Right lobe of liver (tissue), 6 donors: ENCODE measurements around the gene P2RY2. TPM values are rescaled to one million over a fixed set of nuclear protein-coding genes. Genes with fewer than 3 reads are reported as not detected.

Source experiments
- ATAC-seq, 4 donors: fragments of 200-7000 bp; cut with Tn5 transposase; one replicate each; pipeline ENCODE4 v1.9.1; 2020; ENCODE audit warnings: mild to moderate bottlenecking in 4 of 4, moderate library complexity in 4 of 4
- DNase-seq, 3 donors: peaks; one replicate each; pipeline ENCODE4 v3.0.0-alpha.2; 2020
- H3K27ac ChIP-seq, 3 donors: fragments of 200-600 bp; one replicate each; pipeline ENCODE4 v1.8.0; 2022
- H3K27me3 ChIP-seq, 2 donors: fragments of 200-600 bp; one replicate each; pipeline ENCODE4 v1.8.0; 2022
- H3K36me3 ChIP-seq, 4 donors: fragments of 200-600 bp; sonication (generic) in 1 of 4; one replicate each; pipeline versions ENCODE4 v1.5.1 to v1.8.0; 2017 to 2022; ENCODE audit warnings: control low read depth in 1 of 4
- H3K4me1 ChIP-seq, 4 donors: fragments of 200-600 bp; sonication (generic) in 1 of 4; one replicate each; pipeline versions ENCODE4 v1.5.1 to v1.8.0; 2017 to 2022; ENCODE audit warnings: control low read depth in 1 of 4
- H3K4me3 ChIP-seq, 3 donors: fragments of 200-600 bp; one replicate each; pipeline ENCODE4 v1.8.0; 2022
- H3K9me3 ChIP-seq, 4 donors: fragments of 200-600 bp; sonication (generic) in 1 of 4; one replicate each; pipeline versions ENCODE4 v1.5.1 to v1.8.0; 2017 to 2022; ENCODE audit warnings: control low read depth in 1 of 4
- POLR2A ChIP-seq: fragments of 450-650 bp; IDR thresholded peaks from one replicate; pipeline ENCODE4 v1.6.1; 2017; ENCODE audit warnings: antibody characterized with exemption, mild to moderate bottlenecking
- WGBS: methylation state at CpG from one replicate; pipeline ENCODE4 v1.1.6; 2018; ENCODE audit warnings: low coverage, low lambda C conversion rate; ENCODE audit not compliant: insufficient coverage; ENCODE audit errors: missing lambda C conversion rate; 5-methylcytosine and 5-hydroxymethylcytosine counted together
- intact Hi-C, 2 donors: fragments of 100-400 bp; cut with DNase I; formaldehyde crosslinking; loops; one replicate each; pipeline versions ENCODE4 v1.11.2 to v1.14.1; 2022
- total RNA-seq, 6 experiments: library from RNA; depleted of rRNA in 2 of 6; stranded (reverse); fragments of >200 nt in 2 of 6; fragmentation: NEBNext Ultra II Directional in 3 of 6; extraction: Animal tissue kit (Norgen Biotek cat#: 25700) in 3 of 6; gene quantifications; one replicate each; pipeline versions ENCODE4 v1.1.0 to v1.2.4, GENCODE V29; 2016 to 2023
- TF ChIP-seq, protein P1 (sequence below), 4 donors: fragments of 200-600 bp in 3 of 4; fragments of 450-650 bp in 1 of 4; IDR thresholded peaks; one replicate each; pipeline versions ENCODE4 v1.5.1 to v1.8.0; 2016 to 2022; ENCODE audit warnings: antibody characterized with exemption in 4 of 4, mild to moderate bottlenecking in 2 of 4
- donor health status: DM: no; HTN: yes; CAD: no.
- donor health status: DM: no; HTN: no; CAD: no.
- donor health status: DM: no; HTN: no; CAD: no.
- donor health status: DM: no; HTN: yes; CAD: no.
- donor health status: DM: no; HTN: yes; CAD: no.

Gene P2RY2
- total RNA-seq, 6 experiments from 2014 or later, result 2.6 to 5.1 (median 3.5) TPM

DNA sequence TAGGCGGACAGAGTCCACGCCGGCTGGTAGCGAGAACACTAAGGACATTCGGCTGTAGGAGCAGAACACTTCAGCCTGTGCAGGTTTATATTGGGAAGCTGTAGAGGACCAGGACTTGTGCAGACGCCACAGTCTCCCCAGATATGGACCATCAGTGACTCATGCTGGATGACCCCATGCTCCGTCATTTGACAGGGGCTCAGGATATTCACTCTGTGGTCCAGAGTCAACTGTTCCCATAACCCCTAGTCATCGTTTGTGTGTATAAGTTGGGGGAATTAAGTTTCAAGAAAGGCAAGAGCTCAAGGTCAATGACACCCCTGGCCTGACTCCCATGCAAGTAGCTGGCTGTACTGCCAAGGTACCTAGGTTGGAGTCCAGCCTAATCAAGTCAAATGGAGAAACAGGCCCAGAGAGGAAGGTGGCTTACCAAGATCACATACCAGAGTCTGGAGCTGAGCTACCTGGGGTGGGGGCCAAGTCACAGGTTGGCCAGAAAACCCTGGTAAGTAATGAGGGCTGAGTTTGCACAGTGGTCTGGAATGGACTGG lies 17.2 kb downstream of the P2RY2 start:
- Histone ChIP-seq H3K4me1 (peaks cover 0 to 34% (median 3%) of the 10 kb centered on the region in 4 donors), H3K4me3 (no peak overlapping the region), H3K9me3 (no peaks in the 10 kb centered on the region), H3K27me3 (no peaks in the 10 kb centered on the region), H3K36me3 (no peaks in the 10 kb centered on the region), H3K27ac (no peak overlapping the region)
- TF ChIP-seq, protein P1, sequence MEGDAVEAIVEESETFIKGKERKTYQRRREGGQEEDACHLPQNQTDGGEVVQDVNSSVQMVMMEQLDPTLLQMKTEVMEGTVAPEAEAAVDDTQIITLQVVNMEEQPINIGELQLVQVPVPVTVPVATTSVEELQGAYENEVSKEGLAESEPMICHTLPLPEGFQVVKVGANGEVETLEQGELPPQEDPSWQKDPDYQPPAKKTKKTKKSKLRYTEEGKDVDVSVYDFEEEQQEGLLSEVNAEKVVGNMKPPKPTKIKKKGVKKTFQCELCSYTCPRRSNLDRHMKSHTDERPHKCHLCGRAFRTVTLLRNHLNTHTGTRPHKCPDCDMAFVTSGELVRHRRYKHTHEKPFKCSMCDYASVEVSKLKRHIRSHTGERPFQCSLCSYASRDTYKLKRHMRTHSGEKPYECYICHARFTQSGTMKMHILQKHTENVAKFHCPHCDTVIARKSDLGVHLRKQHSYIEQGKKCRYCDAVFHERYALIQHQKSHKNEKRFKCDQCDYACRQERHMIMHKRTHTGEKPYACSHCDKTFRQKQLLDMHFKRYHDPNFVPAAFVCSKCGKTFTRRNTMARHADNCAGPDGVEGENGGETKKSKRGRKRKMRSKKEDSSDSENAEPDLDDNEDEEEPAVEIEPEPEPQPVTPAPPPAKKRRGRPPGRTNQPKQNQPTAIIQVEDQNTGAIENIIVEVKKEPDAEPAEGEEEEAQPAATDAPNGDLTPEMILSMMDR (IDR thresholded peaks at IDR 0.05), result no peak
- TF ChIP-seq POLR2A, result no peak
- intact Hi-C loops, result loop anchor here in 1 of 2 donors (5.0 kb wide), 1 partner anchor 48 kb away; no protein-coding TSS in a partner anchor
- DNase-seq (peak in 2 of 3 donors; percentile 4 to 45), ATAC-seq (peak in 3 of 4 donors; percentile 8 to 70 (median 35))
- 67% methylated on average over 1 of the region's 8 CpGs for WGBS

DNA sequence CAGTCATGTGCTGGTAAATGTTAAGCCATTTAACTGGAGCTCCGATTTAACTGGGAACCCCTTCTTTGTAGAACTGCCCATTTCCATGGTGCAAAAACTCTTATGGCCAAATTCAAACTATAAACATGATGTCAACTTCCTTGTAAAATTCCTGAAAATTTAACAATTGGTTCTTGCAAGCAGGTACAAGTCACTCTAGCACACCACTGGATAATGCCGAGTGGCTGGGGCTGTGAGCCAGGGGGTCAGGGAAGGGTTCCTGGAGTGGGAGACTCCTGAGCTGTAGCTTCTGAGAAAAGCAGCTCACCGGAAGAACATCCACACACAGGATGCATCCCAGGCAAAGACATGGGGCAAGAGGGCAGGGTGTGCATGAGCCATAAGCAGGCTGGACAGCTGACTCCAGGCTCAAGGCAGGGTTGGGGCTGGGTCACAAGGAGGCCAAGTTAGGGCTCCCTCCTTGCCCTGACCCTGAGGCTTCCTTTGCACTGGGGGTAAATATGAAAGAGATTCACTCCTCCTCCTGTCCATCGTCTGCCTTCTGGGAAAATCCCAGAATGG lies 18.2 kb downstream of the P2RY2 start:
- 55% methylated on average over 2 of the region's 4 CpGs for WGBS
- Histone ChIP-seq H3K4me1 (peaks cover 0 to 34% (median 3%) of the 10 kb centered on the region in 4 donors), H3K27ac (no peak overlapping the region), H3K36me3 (no peaks in the 10 kb centered on the region), H3K4me3 (no peak overlapping the region), H3K9me3 (no peaks in the 10 kb centered on the region), H3K27me3 (no peaks in the 10 kb centered on the region)
- DNase-seq (peak in 1 of 3 donors; percentile 28), ATAC-seq (no peak)
- intact Hi-C loops, result loop anchor here in 1 of 2 donors (5.0 kb wide), 1 partner anchor 49 kb away; no protein-coding TSS in a partner anchor
- TF ChIP-seq POLR2A, result no peak
- TF ChIP-seq, protein P1 (IDR thresholded peaks at IDR 0.05), result no peak

DNA sequence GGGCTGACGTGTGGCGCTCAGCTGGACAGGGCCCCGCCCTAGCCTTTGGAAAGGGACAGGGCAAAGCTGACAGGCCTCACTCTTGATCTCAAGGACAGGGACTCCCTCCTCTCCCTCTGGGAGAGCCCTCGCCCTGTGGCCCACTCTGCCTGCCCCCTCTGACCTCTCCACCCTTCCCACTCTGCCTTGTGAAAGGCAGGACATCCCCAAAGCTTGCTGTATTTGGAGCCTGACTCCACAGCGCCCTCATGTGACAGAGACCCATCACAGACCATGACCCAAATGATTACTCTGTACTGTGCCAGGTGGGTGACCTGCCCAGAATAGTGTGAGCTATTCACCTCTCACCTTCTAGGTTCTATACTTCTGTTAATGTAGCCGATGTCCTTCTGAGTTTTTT lies 18.8 kb downstream of the P2RY2 start:
- no peaks in the 10 kb centered on the region for H3K36me3 ChIP-seq
- no peak overlapping the region for H3K4me3 ChIP-seq
- ATAC-seq, result peak; percentile 61 to 81 (median 72)
- intact Hi-C loops, result loop anchor here in 1 of 2 donors (5.0 kb wide), 1 partner anchor 50 kb away; no protein-coding TSS in a partner anchor
- peak in 2 of 3 donors; percentile 55 to 58 for DNase-seq
- TF ChIP-seq POLR2A, result no peak
- TF ChIP-seq, protein P1 (IDR thresholded peaks at IDR 0.05), result peak; percentile 36 to 63 (median 54)
- H3K27me3 ChIP-seq, result no peaks in the 10 kb centered on the region
- H3K4me1 ChIP-seq, result peaks cover 0 to 34% (median 3%) of the 10 kb centered on the region in 4 donors
- H3K27ac ChIP-seq, result no peak overlapping the region
- no peaks in the 10 kb centered on the region for H3K9me3 ChIP-seq
- 55% methylated on average over 2 of the region's 6 CpGs for WGBS

DNA sequence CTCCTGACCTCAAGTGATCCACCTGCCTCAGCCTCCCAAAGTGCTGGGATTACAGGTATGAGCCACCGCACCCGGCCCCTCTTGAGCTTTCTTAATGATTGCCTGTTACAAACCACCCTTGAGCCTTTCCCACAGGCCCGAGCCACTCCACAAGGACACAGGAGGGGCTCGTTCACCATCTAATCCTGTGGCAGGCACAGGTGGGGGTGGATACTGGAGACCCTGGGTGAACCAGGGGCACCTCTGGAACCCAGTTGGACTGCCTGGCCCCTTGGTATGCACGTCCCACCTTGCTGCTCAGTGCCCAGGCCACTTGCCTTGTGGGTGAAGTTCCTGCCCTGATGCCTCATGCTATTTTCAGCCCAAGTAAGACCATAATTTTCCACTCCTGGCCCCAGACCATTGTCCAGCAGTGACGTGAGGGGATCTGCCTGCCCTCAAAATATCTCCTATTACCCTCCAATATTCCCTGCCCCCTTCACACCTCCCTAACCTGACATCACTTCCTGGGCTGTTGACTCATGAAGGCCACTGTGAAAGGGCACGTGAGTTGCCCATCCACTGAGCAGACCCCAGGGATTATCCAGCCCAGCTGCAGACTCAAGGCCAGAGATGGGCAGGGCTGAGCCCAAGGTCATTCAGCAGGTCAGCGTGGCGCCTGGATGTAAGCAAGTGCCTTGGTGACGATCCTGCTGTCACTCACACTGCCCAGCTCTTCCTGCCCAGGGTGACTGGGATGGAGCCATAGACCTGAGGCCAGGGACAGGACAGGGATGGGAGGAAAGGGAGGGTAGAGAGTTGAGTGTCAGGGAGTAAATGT lies 19.6 kb downstream of the P2RY2 start:
- no peak overlapping the region for H3K27ac ChIP-seq
- no peaks in the 10 kb centered on the region for H3K27me3 ChIP-seq
- no peaks in the 10 kb centered on the region for H3K9me3 ChIP-seq
- 79% methylated on average over 4 of the region's 10 CpGs for WGBS
- H3K4me1 ChIP-seq, result peaks cover 0 to 34% (median 3%) of the 10 kb centered on the region in 4 donors
- no peaks in the 10 kb centered on the region for H3K36me3 ChIP-seq
- ATAC-seq (no peak), DNase-seq (peak in 2 of 3 donors; percentile 17 to 32)
- TF ChIP-seq POLR2A, result no peak
- TF ChIP-seq, protein P1 (IDR thresholded peaks at IDR 0.05), result no peak
- no peak overlapping the region for H3K4me3 ChIP-seq
- intact Hi-C loops, result loop anchor here in 1 of 2 donors (5.0 kb wide), 1 partner anchor 50 kb away; no protein-coding TSS in a partner anchor
